GM12874 (cell line): ENCODE data around the gene FAM219A.

ENCODE experiments used
- TF ChIP-seq, protein P1 (sequence below): IDR thresholded peaks from 2 replicates; pipeline ENCODE4 v1.5.1; 2011; ENCODE audit warnings: low read depth, mild to moderate bottlenecking, control low read depth, low read length, moderate library complexity; ENCODE audit not compliant: insufficient read depth

FAM219A gene

DNA sequence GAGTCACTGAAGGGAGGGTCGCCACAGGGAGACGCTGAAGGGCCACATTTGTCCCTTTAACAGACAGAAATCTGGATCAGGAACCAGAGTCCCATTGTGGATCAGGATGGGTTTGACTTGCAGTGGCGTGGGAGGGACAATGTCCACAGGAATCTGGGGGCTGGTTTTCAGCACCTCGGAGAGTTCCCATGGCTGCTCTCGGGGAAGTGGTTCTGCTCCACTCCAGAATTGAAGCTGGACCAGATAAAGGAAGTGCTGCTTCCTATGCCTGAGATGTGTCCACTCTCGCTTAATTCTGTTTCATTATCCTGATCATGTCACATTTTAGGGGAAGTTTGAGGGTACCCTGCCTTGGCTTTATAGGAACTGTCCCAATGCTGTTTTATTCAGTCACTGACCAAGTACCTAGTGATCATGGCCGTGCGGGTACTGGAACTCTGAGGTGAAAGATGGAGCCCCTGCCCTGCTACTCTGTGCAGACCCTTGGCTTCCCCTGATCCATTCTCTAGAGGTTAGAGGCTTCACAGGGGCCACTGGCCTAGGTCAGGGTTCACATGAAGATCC lies 35.7 kb upstream of the FAM219A start:
- TF ChIP-seq, protein P1, sequence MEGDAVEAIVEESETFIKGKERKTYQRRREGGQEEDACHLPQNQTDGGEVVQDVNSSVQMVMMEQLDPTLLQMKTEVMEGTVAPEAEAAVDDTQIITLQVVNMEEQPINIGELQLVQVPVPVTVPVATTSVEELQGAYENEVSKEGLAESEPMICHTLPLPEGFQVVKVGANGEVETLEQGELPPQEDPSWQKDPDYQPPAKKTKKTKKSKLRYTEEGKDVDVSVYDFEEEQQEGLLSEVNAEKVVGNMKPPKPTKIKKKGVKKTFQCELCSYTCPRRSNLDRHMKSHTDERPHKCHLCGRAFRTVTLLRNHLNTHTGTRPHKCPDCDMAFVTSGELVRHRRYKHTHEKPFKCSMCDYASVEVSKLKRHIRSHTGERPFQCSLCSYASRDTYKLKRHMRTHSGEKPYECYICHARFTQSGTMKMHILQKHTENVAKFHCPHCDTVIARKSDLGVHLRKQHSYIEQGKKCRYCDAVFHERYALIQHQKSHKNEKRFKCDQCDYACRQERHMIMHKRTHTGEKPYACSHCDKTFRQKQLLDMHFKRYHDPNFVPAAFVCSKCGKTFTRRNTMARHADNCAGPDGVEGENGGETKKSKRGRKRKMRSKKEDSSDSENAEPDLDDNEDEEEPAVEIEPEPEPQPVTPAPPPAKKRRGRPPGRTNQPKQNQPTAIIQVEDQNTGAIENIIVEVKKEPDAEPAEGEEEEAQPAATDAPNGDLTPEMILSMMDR = no peak

GRCh38 chr9:34492051-34492450 lies 33.7 kb upstream of the FAM219A start:
- TF ChIP-seq, protein P1 = 0 out of 2 replicates have a peak, but pooled peaks have one; percentile 2

DNA sequence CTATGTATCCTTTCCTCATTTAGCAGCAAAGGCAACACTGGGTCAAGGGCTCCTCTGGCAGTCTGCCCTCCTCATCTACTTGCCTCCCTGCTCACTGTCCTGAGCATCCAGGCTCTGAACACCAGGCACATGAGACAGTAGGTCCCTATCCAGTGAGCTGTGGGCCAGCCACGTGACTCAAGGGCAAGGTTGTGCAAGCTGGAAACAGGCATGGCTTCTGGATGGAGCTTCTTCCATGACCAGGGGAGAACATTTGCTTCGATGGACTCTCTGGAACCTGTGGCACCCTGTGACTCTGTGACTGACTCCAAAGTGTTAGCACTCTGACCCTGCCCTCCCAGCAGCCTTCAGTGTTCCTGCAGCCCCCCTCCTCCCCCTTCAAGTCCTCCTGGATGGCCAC lies 33.2 kb upstream of the FAM219A start:
- TF ChIP-seq, protein P1 = no peak

DNA sequence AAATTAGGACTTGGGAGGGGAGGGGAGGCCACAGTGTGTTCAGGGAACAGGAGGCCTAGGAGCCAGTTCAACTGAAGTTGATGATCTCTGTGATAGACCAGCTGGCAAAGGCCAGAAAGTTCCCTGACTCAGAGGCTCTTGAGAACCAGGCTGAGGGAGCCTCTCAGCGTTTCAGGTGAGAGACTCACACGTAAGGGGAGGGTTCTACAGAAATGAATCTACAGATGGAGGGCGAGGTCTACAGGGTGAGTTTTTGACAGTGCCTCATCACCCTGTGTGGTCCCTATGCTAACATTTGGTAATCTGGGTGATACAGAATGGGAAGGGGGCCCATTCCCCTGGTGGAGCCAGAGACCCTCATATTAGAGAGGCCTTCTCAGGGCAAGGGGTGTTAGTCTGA lies 32.4 kb upstream of the FAM219A start:
- TF ChIP-seq, protein P1 = no peak

DNA sequence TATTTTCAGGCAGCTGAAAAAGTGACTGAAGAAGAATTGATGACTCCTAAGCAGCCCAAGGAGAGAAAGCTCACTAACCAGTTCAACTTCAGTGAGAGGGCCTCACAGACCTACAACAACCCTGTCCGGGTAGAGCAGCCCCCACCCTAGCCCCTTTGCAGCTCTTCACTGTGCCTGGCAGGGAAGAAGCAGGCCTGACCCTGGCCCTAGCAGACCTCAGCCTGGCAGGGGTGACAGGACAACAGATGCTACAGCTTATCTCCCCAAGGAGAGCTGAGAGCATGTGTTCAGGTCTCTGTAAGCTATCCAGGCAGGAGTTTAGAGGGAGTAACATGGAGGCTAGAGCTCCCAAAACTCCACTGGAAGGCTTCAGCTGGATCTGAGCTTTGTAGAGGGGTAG lies 32.0 kb upstream of the FAM219A start:
- TF ChIP-seq, protein P1 = no peak

- TF ChIP-seq, protein P1 = no peak
These were observed 28.2 kb upstream of the FAM219A start for GRCh38 chr9:34486572-34486971.

GRCh38 chr9:34485822-34486221 lies 27.5 kb upstream of the FAM219A start:
- TF ChIP-seq, protein P1 = no peak
